ENCODE data around the gene ROM1. TPM values are rescaled to one million over a fixed set of nuclear protein-coding genes. Genes with fewer than 3 reads are reported as not detected.

ROM1 gene
- total and polyA plus RNA-seq, 2 experiments from 2014 or later, result 1.5 to 3.2 TPM

- Histone ChIP-seq H3K79me2 (peaks cover 33% of the 10 kb centered on the region), H2AFZ (no peak overlapping the region), H3K9me3 (ENCODE audit: low read depth) (no peaks in the 10 kb centered on the region), H3K27ac (no peak overlapping the region), H3K27me3 (no peaks in the 10 kb centered on the region), H3K4me2 (no peak overlapping the region), H3K4me3 (no peak overlapping the region), H3K9me2 (replicated peaks; ENCODE audit: insufficient read depth) (no peaks in the 10 kb centered on the region), H3K36me3 (replicated peaks; ENCODE audit: insufficient read depth, low read depth) (no peaks in the 10 kb centered on the region), H3K4me1 (ENCODE audit: insufficient read depth) (peaks cover 7% of the 10 kb centered on the region), H4K20me1 (ENCODE audit: insufficient read depth, poor library complexity, severe bottlenecking) (no peaks in the 10 kb centered on the region)
- peak; percentile 73 for DNase-seq (ENCODE audit: low spot score)
- 75% methylated on average over 12 of the region's 13 CpGs for WGBS (ENCODE audit: low lambda C conversion rate, missing lambda C conversion rate)
- no peak for TF ChIP-seq EZH2phosphoT487 (IDR thresholded peaks at IDR 0.05; ENCODE audit: low read depth, severe bottlenecking, unreplicated experiment)
- TF ChIP-seq EZH2 (IDR thresholded peaks at IDR 0.05; ENCODE audit: borderline replicate concordance), result no peak
- TF ChIP-seq CTCF (IDR thresholded peaks at IDR 0.05; ENCODE audit: poor library complexity), result peak; percentile 51
Measured at GRCh38 chr11:62593434-62594044, 19.5 kb upstream of the ROM1 start.

- H3K27me3 ChIP-seq, result no peaks in the 10 kb centered on the region
- H3K9me2 ChIP-seq (replicated peaks; ENCODE audit: insufficient read depth), result no peaks in the 10 kb centered on the region
- no peaks in the 10 kb centered on the region for H3K36me3 ChIP-seq (replicated peaks; ENCODE audit: insufficient read depth, low read depth)
- DNase-seq (ENCODE audit: low spot score), result no peak
- H3K79me2 ChIP-seq, result peaks cover 34% of the 10 kb centered on the region
- peaks cover 16% of the 10 kb centered on the region for H3K4me1 ChIP-seq (ENCODE audit: insufficient read depth)
- TF ChIP-seq EZH2phosphoT487 (IDR thresholded peaks at IDR 0.05; ENCODE audit: low read depth, severe bottlenecking, unreplicated experiment) (no peak), EZH2 (IDR thresholded peaks at IDR 0.05; ENCODE audit: borderline replicate concordance) (no peak), CTCF (IDR thresholded peaks at IDR 0.05; ENCODE audit: poor library complexity) (no peak)
- peaks cover 10% of the 10 kb centered on the region for H4K20me1 ChIP-seq (ENCODE audit: insufficient read depth, poor library complexity, severe bottlenecking)
- no peaks in the 10 kb centered on the region for H3K9me3 ChIP-seq (ENCODE audit: low read depth)
- H3K4me3 ChIP-seq, result no peak overlapping the region
- no peak overlapping the region for H3K4me2 ChIP-seq
- WGBS (ENCODE audit: low lambda C conversion rate, missing lambda C conversion rate), result 95% methylated on average over 8 of the region's 8 CpGs
- no peak overlapping the region for H2AFZ ChIP-seq
- H3K27ac ChIP-seq, result no peak overlapping the region
Measured at GRCh38 chr11:62595124-62595523, 17.9 kb upstream of the ROM1 start.

GRCh38 chr11:62599069-62599696 is 13.9 kb upstream of the ROM1 start:
- no peaks in the 10 kb centered on the region for H3K9me2 ChIP-seq (replicated peaks; ENCODE audit: insufficient read depth)
- no peak overlapping the region for H2AFZ ChIP-seq
- H3K36me3 ChIP-seq (replicated peaks; ENCODE audit: insufficient read depth, low read depth), result no peaks in the 10 kb centered on the region
- H3K27ac ChIP-seq, result peak overlapping the region; percentile 92
- whole genome bisulfite sequencing (ENCODE audit: low lambda C conversion rate, missing lambda C conversion rate), result 62% methylated on average over 7 of the region's 7 CpGs
- no peak for TF ChIP-seq EZH2phosphoT487 (IDR thresholded peaks at IDR 0.05; ENCODE audit: low read depth, severe bottlenecking, unreplicated experiment)
- no peak for TF ChIP-seq EZH2 (IDR thresholded peaks at IDR 0.05; ENCODE audit: borderline replicate concordance)
- no peak for TF ChIP-seq CTCF (IDR thresholded peaks at IDR 0.05; ENCODE audit: poor library complexity)
- H4K20me1 ChIP-seq (ENCODE audit: insufficient read depth, poor library complexity, severe bottlenecking), result peaks cover 16% of the 10 kb centered on the region
- peak overlapping the region; percentile 84 for H3K4me2 ChIP-seq
- peaks cover 39% of the 10 kb centered on the region for H3K79me2 ChIP-seq
- no peak overlapping the region for H3K4me3 ChIP-seq
- H3K4me1 ChIP-seq (ENCODE audit: insufficient read depth), result peaks cover 20% of the 10 kb centered on the region
- H3K9me3 ChIP-seq (ENCODE audit: low read depth), result no peaks in the 10 kb centered on the region
- DNase-seq (ENCODE audit: low spot score), result peak; percentile 91
- H3K27me3 ChIP-seq, result no peaks in the 10 kb centered on the region

Measured in hepatocyte (in vitro differentiated cells).